ENCODE measurements around the gene RSKR. TPM values are rescaled to one million over a fixed set of nuclear protein-coding genes. Genes with fewer than 3 reads are reported as not detected.

Gene RSKR
- total and polyA plus RNA-seq, 9 of the 15 experiments (the other 6 are each of a cell fraction or from before 2014, with no cell fraction given): 1.4 to 42.3 (median 16.2) TPM

- no peak for TF ChIP-seq ARID3A (IDR thresholded peaks at IDR 0.05; ENCODE audit: borderline replicate concordance, low read depth, low read length)
- TF ChIP-seq, protein P1, sequence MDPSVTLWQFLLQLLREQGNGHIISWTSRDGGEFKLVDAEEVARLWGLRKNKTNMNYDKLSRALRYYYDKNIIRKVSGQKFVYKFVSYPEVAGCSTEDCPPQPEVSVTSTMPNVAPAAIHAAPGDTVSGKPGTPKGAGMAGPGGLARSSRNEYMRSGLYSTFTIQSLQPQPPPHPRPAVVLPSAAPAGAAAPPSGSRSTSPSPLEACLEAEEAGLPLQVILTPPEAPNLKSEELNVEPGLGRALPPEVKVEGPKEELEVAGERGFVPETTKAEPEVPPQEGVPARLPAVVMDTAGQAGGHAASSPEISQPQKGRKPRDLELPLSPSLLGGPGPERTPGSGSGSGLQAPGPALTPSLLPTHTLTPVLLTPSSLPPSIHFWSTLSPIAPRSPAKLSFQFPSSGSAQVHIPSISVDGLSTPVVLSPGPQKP (CRISPR knock-in tag; IDR thresholded peaks at IDR 0.05): no peak
- TF ChIP-seq HNRNPL (IDR thresholded peaks at IDR 0.05; ENCODE audit: low read depth, low read length): no peak
- TF ChIP-seq, protein P2, sequence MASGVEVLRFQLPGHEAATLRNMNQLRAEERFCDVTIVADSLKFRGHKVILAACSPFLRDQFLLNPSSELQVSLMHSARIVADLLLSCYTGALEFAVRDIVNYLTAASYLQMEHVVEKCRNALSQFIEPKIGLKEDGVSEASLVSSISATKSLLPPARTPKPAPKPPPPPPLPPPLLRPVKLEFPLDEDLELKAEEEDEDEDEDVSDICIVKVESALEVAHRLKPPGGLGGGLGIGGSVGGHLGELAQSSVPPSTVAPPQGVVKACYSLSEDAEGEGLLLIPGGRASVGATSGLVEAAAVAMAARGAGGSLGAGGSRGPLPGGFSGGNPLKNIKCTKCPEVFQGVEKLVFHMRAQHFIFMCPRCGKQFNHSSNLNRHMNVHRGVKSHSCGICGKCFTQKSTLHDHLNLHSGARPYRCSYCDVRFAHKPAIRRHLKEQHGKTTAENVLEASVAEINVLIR (CRISPR knock-in tag; IDR thresholded peaks at IDR 0.05): no peak
- no peak for TF ChIP-seq CREB1 (IDR thresholded peaks at IDR 0.05)
- no peak for TF ChIP-seq CREB1 (CRISPR knock-in tag; IDR thresholded peaks at IDR 0.05)
- TF ChIP-seq TAL1 (IDR thresholded peaks at IDR 0.05): no peak
- no peak for TF ChIP-seq BCL6 (CRISPR knock-in tag; IDR thresholded peaks at IDR 0.05)
- no peak for TF ChIP-seq RBM14 (IDR thresholded peaks at IDR 0.05; ENCODE audit: borderline replicate concordance, insufficient read depth, low read depth, low read length)
- TF ChIP-seq NR4A1 (CRISPR knock-in tag; IDR thresholded peaks at IDR 0.05): no peak
- TF ChIP-seq NR4A1 (tag; IDR thresholded peaks at IDR 0.05): 0 out of 2 replicates have a peak, but pooled peaks have one; percentile 19
- TF ChIP-seq LARP7 (IDR thresholded peaks at IDR 0.05): no peak
- no peak; the same call in 1 of the 2 replicates for TF ChIP-seq ESRRA (IDR thresholded peaks at IDR 0.05; ENCODE audit: borderline replicate concordance, low read depth)
- no peak for TF ChIP-seq ADNP (tag; IDR thresholded peaks at IDR 0.05)
- TF ChIP-seq CHD2 (IDR thresholded peaks at IDR 0.05; ENCODE audit: low read depth, low read length): no peak
- no peak for TF ChIP-seq ZNF274 (IDR thresholded peaks at IDR 0.05; ENCODE audit: borderline replicate concordance, low read depth, low read length)
- no peak for TF ChIP-seq SIRT6 (IDR thresholded peaks at IDR 0.05; ENCODE audit: low read depth, low read length)
- no peak for TF ChIP-seq SRSF9 (IDR thresholded peaks at IDR 0.05; ENCODE audit: borderline replicate concordance, low read depth, low read length)
- TF ChIP-seq BCOR (IDR thresholded peaks at IDR 0.05): no peak; the same call in 1 of the 2 replicates
- no peak for TF ChIP-seq TOE1 (IDR thresholded peaks at IDR 0.05; ENCODE audit: borderline replicate concordance)
- TF ChIP-seq TOE1 (CRISPR knock-in tag; IDR thresholded peaks at IDR 0.05; ENCODE audit: borderline replicate concordance, low read depth): no peak
- no peak for TF ChIP-seq CREBBP (IDR thresholded peaks at IDR 0.05; ENCODE audit: low read depth, low read length)
- no peak for TF ChIP-seq TGIF2 (CRISPR knock-in tag; IDR thresholded peaks at IDR 0.05)
- no peak for TF ChIP-seq NCOA2 (IDR thresholded peaks at IDR 0.05; ENCODE audit: partially characterized antibody in 2 of 2)
- TF ChIP-seq HDAC2 (IDR thresholded peaks at IDR 0.05): no peak
- TF ChIP-seq ELF4 (CRISPR knock-in tag; IDR thresholded peaks at IDR 0.05): no peak
- TF ChIP-seq ZNF23 (CRISPR knock-in tag; IDR thresholded peaks at IDR 0.05): no peak
- TF ChIP-seq CBFA2T3 (IDR thresholded peaks at IDR 0.05): no peak
- TF ChIP-seq ZNF146 (CRISPR knock-in tag; IDR thresholded peaks at IDR 0.05; ENCODE audit: unreplicated experiment): no peak
These were observed 42.4 kb downstream of the RSKR start, which contains the start of gene PIGS (continued) for GRCh38 chr17:28571361-28572122.

Measured in K562 (cell line).